ENCODE results near the gene CCDC148. TPM values are rescaled to one million over a fixed set of nuclear protein-coding genes. Genes with fewer than 3 reads are reported as not detected.
A peak's percentile ranks its signal among the peaks of the same experiment; 100 is the strongest.

Gene CCDC148
- total RNA-seq, 1 donor from 2014 or later, result 1.0 TPM

- TF ChIP-seq, protein P1, sequence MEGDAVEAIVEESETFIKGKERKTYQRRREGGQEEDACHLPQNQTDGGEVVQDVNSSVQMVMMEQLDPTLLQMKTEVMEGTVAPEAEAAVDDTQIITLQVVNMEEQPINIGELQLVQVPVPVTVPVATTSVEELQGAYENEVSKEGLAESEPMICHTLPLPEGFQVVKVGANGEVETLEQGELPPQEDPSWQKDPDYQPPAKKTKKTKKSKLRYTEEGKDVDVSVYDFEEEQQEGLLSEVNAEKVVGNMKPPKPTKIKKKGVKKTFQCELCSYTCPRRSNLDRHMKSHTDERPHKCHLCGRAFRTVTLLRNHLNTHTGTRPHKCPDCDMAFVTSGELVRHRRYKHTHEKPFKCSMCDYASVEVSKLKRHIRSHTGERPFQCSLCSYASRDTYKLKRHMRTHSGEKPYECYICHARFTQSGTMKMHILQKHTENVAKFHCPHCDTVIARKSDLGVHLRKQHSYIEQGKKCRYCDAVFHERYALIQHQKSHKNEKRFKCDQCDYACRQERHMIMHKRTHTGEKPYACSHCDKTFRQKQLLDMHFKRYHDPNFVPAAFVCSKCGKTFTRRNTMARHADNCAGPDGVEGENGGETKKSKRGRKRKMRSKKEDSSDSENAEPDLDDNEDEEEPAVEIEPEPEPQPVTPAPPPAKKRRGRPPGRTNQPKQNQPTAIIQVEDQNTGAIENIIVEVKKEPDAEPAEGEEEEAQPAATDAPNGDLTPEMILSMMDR (IDR thresholded peaks at IDR 0.05; ENCODE audit: insufficient read depth, low read length, poor library complexity, severe bottlenecking), result no peak
- no peaks in the 10 kb centered on the region for H3K27me3 ChIP-seq (ENCODE audit: control insufficient read depth, insufficient read depth, low read length)
These were observed 256.5 kb downstream of the CCDC148 start for GRCh38 chr2:158199928-158200650.

DNA sequence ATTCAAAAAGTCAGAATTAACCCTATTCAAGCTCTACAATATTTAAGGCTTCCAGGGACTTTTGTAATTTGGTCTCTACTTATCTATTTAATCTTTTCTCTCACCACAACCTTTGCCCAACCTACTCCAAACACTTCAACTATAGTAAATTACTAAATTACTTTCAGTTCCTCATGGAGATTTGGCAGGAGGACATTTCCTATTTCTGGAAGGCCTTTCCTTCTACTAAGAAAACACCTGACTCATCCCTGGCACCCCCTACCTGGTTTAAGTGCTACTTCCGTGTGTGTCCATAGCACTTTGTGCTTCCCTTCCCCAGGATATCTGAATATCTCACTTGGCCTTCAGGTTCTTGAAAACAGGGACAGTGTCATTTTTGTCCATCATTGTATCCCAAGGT lies 258.6 kb downstream of the CCDC148 start:
- H3K4me3 ChIP-seq (ENCODE audit: low read depth, low read length), result no peak overlapping the region
- TF ChIP-seq, protein P1 (IDR thresholded peaks at IDR 0.05; ENCODE audit: insufficient read depth, low read length, poor library complexity, severe bottlenecking), result no peak
- no peaks in the 10 kb centered on the region for H3K36me3 ChIP-seq (ENCODE audit: control insufficient read depth, insufficient read depth, low read length)
- no peak for DNase-seq (ENCODE audit: low read depth)
- no peaks in the 10 kb centered on the region for H3K27me3 ChIP-seq (ENCODE audit: control insufficient read depth, insufficient read depth, low read length)

More at GRCh38 chr2:158199928-158200650, 256.5 kb downstream of the CCDC148 start:
- no peak for DNase-seq (ENCODE audit: low read depth)
- Histone ChIP-seq H3K36me3 (ENCODE audit: control insufficient read depth, insufficient read depth, low read length) (no peaks in the 10 kb centered on the region), H3K4me3 (ENCODE audit: low read depth, low read length) (no peak overlapping the region)

- TF ChIP-seq, protein P1 (IDR thresholded peaks at IDR 0.05; ENCODE audit: insufficient read depth, low read length, poor library complexity, severe bottlenecking), result no peak
These were observed 262.3 kb downstream of the CCDC148 start for GRCh38 chr2:158194229-158194628.

DNA sequence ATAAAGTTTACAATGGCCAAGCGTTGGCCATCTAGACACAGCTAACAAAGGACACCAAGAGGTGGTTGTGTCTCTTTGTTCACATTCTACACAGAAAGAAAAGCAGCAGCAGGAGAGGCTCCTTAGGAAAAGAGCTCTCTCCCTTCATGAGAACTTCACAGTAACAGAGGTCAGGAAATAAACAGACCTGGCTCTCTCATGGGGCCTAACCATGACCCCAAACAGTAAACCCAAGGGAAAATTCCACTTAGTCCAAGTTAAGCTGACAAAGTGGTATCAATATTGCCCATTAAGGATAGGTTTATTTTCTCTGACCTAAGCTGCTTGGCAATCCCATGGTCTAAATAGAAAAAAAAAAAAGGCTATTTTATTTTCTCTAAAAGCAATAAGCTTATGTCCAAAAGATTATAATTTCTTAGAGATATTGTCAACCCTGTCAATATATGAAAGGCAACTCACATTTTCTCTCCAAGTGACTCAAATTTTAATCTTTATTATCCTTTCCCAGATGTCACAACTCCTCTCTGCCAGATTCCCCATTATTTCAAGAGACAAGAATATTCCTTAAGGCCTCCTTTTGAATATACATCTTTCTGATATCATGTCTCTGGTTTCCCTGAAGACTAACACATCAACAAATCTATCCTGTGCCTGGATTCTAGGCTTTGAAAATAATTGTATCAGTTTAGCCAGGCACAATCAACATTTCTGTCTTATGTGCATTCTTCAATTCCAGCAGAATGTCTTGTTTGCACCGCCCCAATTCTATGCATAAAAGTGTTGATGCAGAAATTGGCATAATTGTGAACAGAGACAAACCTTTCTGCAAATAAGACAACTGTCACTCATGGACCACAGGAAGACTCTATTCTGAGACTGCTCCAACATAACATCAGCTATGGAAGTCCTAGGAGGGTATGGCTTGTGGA lies 263.8 kb downstream of the CCDC148 start:
- TF ChIP-seq, protein P1 (IDR thresholded peaks at IDR 0.05; ENCODE audit: insufficient read depth, low read length, poor library complexity, severe bottlenecking), result no peak
- no peak for DNase-seq (ENCODE audit: low read depth)
- H3K4me3 ChIP-seq (ENCODE audit: low read depth, low read length), result no peak overlapping the region

More at GRCh38 chr2:158194229-158194628, 262.3 kb downstream of the CCDC148 start:
- DNase-seq (ENCODE audit: low read depth), result no peak
- no peak overlapping the region for H3K4me3 ChIP-seq (ENCODE audit: low read depth, low read length)
- no peaks in the 10 kb centered on the region for H3K36me3 ChIP-seq (ENCODE audit: control insufficient read depth, insufficient read depth, low read length)
- H3K27me3 ChIP-seq (ENCODE audit: control insufficient read depth, insufficient read depth, low read length), result no peaks in the 10 kb centered on the region

GRCh38 chr2:158191076-158191895 lies 265.3 kb downstream of the CCDC148 start:
- H3K36me3 ChIP-seq (ENCODE audit: control insufficient read depth, insufficient read depth, low read length), result no peaks in the 10 kb centered on the region
- H3K27me3 ChIP-seq (ENCODE audit: control insufficient read depth, insufficient read depth, low read length), result no peaks in the 10 kb centered on the region
- DNase-seq (ENCODE audit: low read depth), result peak; percentile 61
- TF ChIP-seq, protein P1 (IDR thresholded peaks at IDR 0.05; ENCODE audit: insufficient read depth, low read length, poor library complexity, severe bottlenecking), result no peak
- H3K4me3 ChIP-seq (ENCODE audit: low read depth, low read length), result no peak overlapping the region

More for the DNA sequence above, 263.8 kb downstream of the CCDC148 start:
- Histone ChIP-seq H3K27me3 (ENCODE audit: control insufficient read depth, insufficient read depth, low read length) (no peaks in the 10 kb centered on the region), H3K36me3 (ENCODE audit: control insufficient read depth, insufficient read depth, low read length) (no peaks in the 10 kb centered on the region)

Data from kidney epithelial cell (primary cell).